Measurements from ENCODE around the gene PRR23E.

- TF ChIP-seq CTCF (IDR thresholded peaks at IDR 0.05) (no peak), ZFX (IDR thresholded peaks at IDR 0.05; ENCODE audit: borderline replicate concordance) (no peak)
These were observed 28.6 kb downstream of the PRR23E start for GRCh38 chr3:127221446-127222035.

All from 22Rv1 (cell line).